H9 (cell line): Measurements from ENCODE around the gene ARRDC2. TPM values are rescaled to one million over a fixed set of nuclear protein-coding genes. Genes with fewer than 3 reads are reported as not detected.

Experiments used
- DNase-seq: peaks from one replicate; pipeline ENCODE4 v3.0.0-alpha.2; 2017
- H2AFZ ChIP-seq: one replicate; pipeline ENCODE4 v1.6.1; 2013; ENCODE audit warnings: mild to moderate bottlenecking, low read length, control low read depth, moderate library complexity
- H2AK5ac ChIP-seq: 2 replicates; pipeline ENCODE4 v1.6.1; 2013; ENCODE audit warnings: low read length, control low read depth, mixed read lengths; ENCODE audit not compliant: insufficient read length
- H2BK120ac ChIP-seq: one replicate; pipeline ENCODE4 v1.6.1; 2013; ENCODE audit warnings: low read depth, mild to moderate bottlenecking, low read length, control low read depth, inconsistent platforms; ENCODE audit not compliant: poor library complexity, severe bottlenecking
- H2BK12ac ChIP-seq: 2 replicates; pipeline ENCODE4 v1.6.1; 2013; ENCODE audit warnings: low read length, control low read depth, mixed read lengths, low read depth; ENCODE audit not compliant: insufficient read length
- H2BK15ac ChIP-seq: 2 replicates; pipeline ENCODE4 v1.6.1; 2013; ENCODE audit warnings: low read depth, low read length, control low read depth
- H2BK20ac ChIP-seq: one replicate; pipeline ENCODE4 v1.6.1; 2013; ENCODE audit warnings: low read depth, mild to moderate bottlenecking, low read length, control low read depth, inconsistent platforms; ENCODE audit not compliant: poor library complexity, severe bottlenecking
- H2BK5ac ChIP-seq: 2 replicates; pipeline ENCODE4 v1.6.1; 2013; ENCODE audit warnings: low read length, control low read depth, mixed read lengths; ENCODE audit not compliant: insufficient read length
- H3K14ac ChIP-seq: 2 replicates; pipeline ENCODE4 v1.6.1; 2013; ENCODE audit warnings: low read length, control low read depth; ENCODE audit not compliant: insufficient read depth
- H3K18ac ChIP-seq: 2 replicates; pipeline ENCODE4 v1.6.1; 2013; ENCODE audit warnings: low read depth, mild to moderate bottlenecking, mixed read lengths, low read length, control low read depth; ENCODE audit not compliant: insufficient read length
- H3K23ac ChIP-seq: 2 replicates; pipeline ENCODE4 v1.6.1; 2013; ENCODE audit warnings: low read length, control low read depth, mixed read lengths, low read depth; ENCODE audit not compliant: insufficient read length
- H3K23me2 ChIP-seq: 2 replicates; pipeline ENCODE4 v1.6.1; 2013; ENCODE audit warnings: low read depth, mild to moderate bottlenecking, mixed read lengths, low read length, control low read depth; ENCODE audit not compliant: insufficient read length, poor library complexity, severe bottlenecking
- H3K27ac ChIP-seq: 2 replicates; pipeline ENCODE4 v1.5.1; 2013; ENCODE audit warnings: low read length, control low read depth, mixed read lengths, low read depth; ENCODE audit not compliant: insufficient read length
- H3K27me3 ChIP-seq: 2 replicates; pipeline ENCODE4 v1.6.1; 2013; ENCODE audit warnings: low read length, control low read depth, inconsistent platforms; ENCODE audit not compliant: insufficient read depth
- H3K4ac ChIP-seq: 2 replicates; pipeline ENCODE4 v1.6.1; 2013; ENCODE audit warnings: low read depth, mild to moderate bottlenecking, control low read depth, inconsistent platforms, low read length, moderate library complexity
- H3K4me1 ChIP-seq: 2 replicates; pipeline ENCODE4 v1.6.1; 2013; ENCODE audit warnings: low read length, control low read depth, inconsistent platforms; ENCODE audit not compliant: insufficient read depth
- H3K4me2 ChIP-seq: 2 replicates; pipeline ENCODE4 v1.6.1; 2013; ENCODE audit warnings: low read length, control low read depth, mixed read lengths; ENCODE audit not compliant: insufficient read length, insufficient read depth
- H3K56ac ChIP-seq: 2 replicates; pipeline ENCODE4 v1.6.1; 2013; ENCODE audit warnings: low read depth, mild to moderate bottlenecking, mixed read lengths, low read length, control low read depth; ENCODE audit not compliant: insufficient read length
- H3K79me1 ChIP-seq: 2 replicates; pipeline ENCODE4 v1.6.1; 2013; ENCODE audit warnings: low read depth, mild to moderate bottlenecking, moderate library complexity, low read length, control low read depth, inconsistent platforms; ENCODE audit not compliant: insufficient read depth, poor library complexity, severe bottlenecking
- H3K79me2 ChIP-seq: 2 replicates; pipeline ENCODE4 v1.6.1; 2013; ENCODE audit warnings: low read length, control low read depth, inconsistent platforms; ENCODE audit not compliant: insufficient read depth
- H3K9ac ChIP-seq: 2 replicates; pipeline ENCODE4 v1.6.1; 2013; ENCODE audit warnings: low read length, control low read depth, mixed read lengths; ENCODE audit not compliant: insufficient read length; ENCODE audit errors: extremely low read depth
- H3K9me3 ChIP-seq: one replicate; pipeline ENCODE4 v1.6.1; 2013; ENCODE audit warnings: low read depth, low read length, inconsistent platforms; ENCODE audit not compliant: control insufficient read depth
- H3T11ph ChIP-seq: one replicate; pipeline ENCODE4 v1.6.1; 2013; ENCODE audit warnings: mild to moderate bottlenecking, low read length, control low read depth, inconsistent platforms
- H4K20me1 ChIP-seq: one replicate; pipeline ENCODE4 v1.6.1; 2013; ENCODE audit not compliant: control insufficient read depth, insufficient read length, insufficient read depth
- H4K5ac ChIP-seq: 2 replicates; pipeline ENCODE4 v1.6.1; 2013; ENCODE audit warnings: low read depth, mild to moderate bottlenecking, mixed read lengths, low read length, control low read depth; ENCODE audit not compliant: insufficient read length
- H4K8ac ChIP-seq: replicated peaks from 2 replicates; pipeline ENCODE4 v1.6.1; 2013; ENCODE audit warnings: low read length, control low read depth, mixed read lengths, low read depth; ENCODE audit not compliant: insufficient read length
- H4K91ac ChIP-seq: 2 replicates; pipeline ENCODE4 v1.6.1; 2013; ENCODE audit warnings: low read depth, mild to moderate bottlenecking, moderate library complexity, mixed read lengths, low read length, control low read depth; ENCODE audit not compliant: insufficient read length
- H3K27ac Mint-ChIP-seq, 3 experiments: 2 replicates in 2 of 3; 3 replicates in 1 of 3; pipeline ENCODE4 v1.8.0; 2020 to 2021; ENCODE audit warnings: mixed read lengths in 3 of 3, mild to moderate bottlenecking in 1 of 3, moderate library complexity in 1 of 3
- H3K27me3 Mint-ChIP-seq: 2 replicates; pipeline ENCODE4 v1.8.0; 2021; ENCODE audit warnings: low read depth, mild to moderate bottlenecking, moderate library complexity, mixed read lengths
- H3K36me3 Mint-ChIP-seq, 3 experiments: 2 replicates in 2 of 3; 3 replicates in 1 of 3; pipeline ENCODE4 v1.8.0; 2020 to 2021; ENCODE audit warnings: low read depth in 3 of 3, mixed read lengths in 3 of 3; ENCODE audit not compliant: insufficient read depth in 1 of 3
- H3K4me1 Mint-ChIP-seq, 2 experiments: 2 replicates each; pipeline ENCODE4 v1.8.0; 2020; ENCODE audit warnings: mixed read lengths in 2 of 2
- H3K4me3 Mint-ChIP-seq, 2 experiments: 2 replicates in 1 of 2; 3 replicates in 1 of 2; pipeline ENCODE4 v1.8.0; 2020 to 2021; ENCODE audit warnings: mild to moderate bottlenecking in 2 of 2, mixed read lengths in 2 of 2, moderate library complexity in 1 of 2
- H3K9me3 Mint-ChIP-seq, 2 experiments: 2 replicates in 1 of 2; 3 replicates in 1 of 2; pipeline ENCODE4 v1.8.0; 2020; ENCODE audit warnings: mild to moderate bottlenecking in 2 of 2, mixed read lengths in 2 of 2, moderate library complexity in 1 of 2
- CTCF ChIP-seq: fragments of 200-600 bp; sonication (generic); conservative IDR thresholded peaks from 3 replicates; pipeline ENCODE4 v1.8.0; 2021; ENCODE audit warnings: antibody characterized with exemption, mild to moderate bottlenecking
- WGBS: extraction: QIAGEN DNeasy Blood & Tissue Kit; methylation state at CpG from one replicate; pipeline ENCODE4 v1.1.7; 2013; ENCODE audit warnings: missing lambda C conversion rate, low lambda C conversion rate, mixed read lengths; ENCODE audit not compliant: insufficient read length; ENCODE audit errors: extremely low coverage; 5-methylcytosine and 5-hydroxymethylcytosine counted together
- total RNA-seq: library from RNA; stranded (reverse); gene quantifications from 2 replicates; pipeline ENCODE4 v1.2.1, GENCODE V29; 2021

ARRDC2 gene
- total RNA-seq, 1 experiment from 2014 or later = 10.5 TPM

- Mint-ChIP-seq H3K4me1 (peaks cover 4 to 9% of the 10 kb centered on the region in 2 experiments), H3K27ac (peak overlapping the region in 2 of 3 experiments; percentile 49 to 96; a peak in 2 of 7 replicates), H3K4me3 (peak overlapping the region; percentile 78 to 96), H3K27me3 (peaks cover 8% of the 10 kb centered on the region), H3K9me3 (peaks cover 3 to 6% of the 10 kb centered on the region in 2 experiments), H3K36me3 (peaks cover 2 to 15% (median 4%) of the 10 kb centered on the region in 3 experiments)
- no peaks in the 10 kb centered on the region for H3K79me2 ChIP-seq
- H3K79me1 ChIP-seq = no peaks in the 10 kb centered on the region
- H3K27ac ChIP-seq = no peak overlapping the region
- H4K5ac ChIP-seq = no peak overlapping the region
- no peak overlapping the region for H2BK120ac ChIP-seq
- H4K20me1 ChIP-seq = no peaks in the 10 kb centered on the region
- peak overlapping the region; percentile 25 for H3K9ac ChIP-seq
- H2AK5ac ChIP-seq = no peak overlapping the region
- H3K4ac ChIP-seq = no peak overlapping the region
- no peak overlapping the region for H2BK20ac ChIP-seq
- peak overlapping the region; percentile 25 for H3K18ac ChIP-seq
- H2BK12ac ChIP-seq = no peak overlapping the region
- H3K9me3 ChIP-seq = no peaks in the 10 kb centered on the region
- TF ChIP-seq CTCF = peak; percentile 100
- H4K8ac ChIP-seq = no peak overlapping the region
- H3K56ac ChIP-seq = no peak overlapping the region
- DNase-seq = peak; percentile 87
- no peak overlapping the region for H2BK5ac ChIP-seq
- H4K91ac ChIP-seq = no peak overlapping the region
- H3K4me1 ChIP-seq = no peaks in the 10 kb centered on the region
- no peak overlapping the region for H3K14ac ChIP-seq
- no peak overlapping the region for H2AFZ ChIP-seq
- no peak overlapping the region for H3T11ph ChIP-seq
- H2BK15ac ChIP-seq = no peak overlapping the region
- peak overlapping the region; percentile 87 for H3K4me2 ChIP-seq
- no peaks in the 10 kb centered on the region for H3K27me3 ChIP-seq
- no CpG with 5 or more reads among the region's 46 CpGs for WGBS
- peaks cover 8% of the 10 kb centered on the region for H3K23me2 ChIP-seq
- H3K23ac ChIP-seq = no peak overlapping the region
Measured at GRCh38 chr19:18007044-18007916, 690 bp upstream of the ARRDC2 start.
